ENCODE results near the gene AATF. TPM values are rescaled to one million over a fixed set of nuclear protein-coding genes. Genes with fewer than 3 reads are reported as not detected.

AATF gene
- total and polyA plus RNA-seq, 9 of the 15 experiments (the other 6 are each of a cell fraction or from before 2014, with no cell fraction given) = 34.5 to 133 (median 90.1) TPM

GRCh38 chr17:36937001-36937958 lies 11.5 kb upstream of the AATF start, which contains the start of gene LHX1:
Gene LHX1, plus strand, starts transcription at chr17:36937475. Its CDS starts 723 bp downstream, at chr17:36938198.
- POLR2A ChIA-PET = interaction anchor here (0.6 to 0.7 kb wide), 3 partner anchors 9 to 345 kb away, joined by 3 read pairs; no protein-coding TSS in a partner anchor
- Histone ChIP-seq H3K9ac (ENCODE audit: insufficient read depth in 1 of 2, low read depth in 2 of 2, low read length in 2 of 2) (peak within 1 kb of the TSS in 1 of 2 experiments; percentile 17; a peak in 1 of 4 replicates), H4K20me1 (replicated peaks; ENCODE audit: control insufficient read depth, insufficient read depth, low read length) (peaks cover 45% of the 10 kb centered on the region), H3K9me3 (replicated peaks; ENCODE audit: control insufficient read depth, insufficient read depth, low read depth, low read length) (no peaks in the 10 kb centered on the region), H3K79me2 (ENCODE audit: control insufficient read depth, insufficient read depth, low read length) (no peaks in the 10 kb centered on the region), H3K4me1 (replicated peaks in 1 of 2; ENCODE audit: control insufficient read depth in 2 of 2, insufficient read depth in 2 of 2, low read length in 2 of 2) (peaks cover 0 to 60% of the 10 kb centered on the region in 2 experiments; a peak in 3 of 5 replicates), H3K4me3 (no peak within 1 kb of the TSS), H3K4me2 (ENCODE audit: insufficient read depth, low read length) (peak within 1 kb of the TSS; percentile 11; the same call in 1 of the 2 replicates), H3K27me3 (ENCODE audit: control insufficient read depth in 2 of 2, insufficient read depth in 2 of 2, low read length in 2 of 2) (peaks cover 77 to 88% of the 10 kb centered on the region in 2 experiments), H3K9me1 (ENCODE audit: control insufficient read depth, insufficient read depth, low read length) (peaks cover 3% of the 10 kb centered on the region), H2AFZ (ENCODE audit: low read depth, low read length) (no peak within 1 kb of the TSS), H3K27ac (ENCODE audit: extremely low read depth, low read depth, low read length) (no peak within 1 kb of the TSS), H3K36me3 (ENCODE audit: control insufficient read depth, insufficient read depth, low read length) (no peaks in the 10 kb centered on the region)
- CTCF ChIA-PET (ENCODE audit: low intra/inter-chr PET ratio) = no interaction called here
- TF ChIP-seq EGR1 (conservative IDR thresholded peaks at IDR 0.05) = 0 out of 2 replicates have a peak, but pooled peaks have one; percentile 12
- peak; percentile 89 for TF ChIP-seq CBX8 (IDR thresholded peaks at IDR 0.05; ENCODE audit: borderline replicate concordance, extremely low read depth, low read depth, low read length, poor library complexity, severe bottlenecking)
- no peak for TF ChIP-seq CHD1 (IDR thresholded peaks at IDR 0.05; ENCODE audit: low read length)
- TF ChIP-seq ELF2 (CRISPR knock-in tag; IDR thresholded peaks at IDR 0.05) = no peak
- TF ChIP-seq TCF7L2 (IDR thresholded peaks at IDR 0.05; ENCODE audit: low read depth, low read length) = no peak
- no peak for TF ChIP-seq POLR2AphosphoS2 (IDR thresholded peaks at IDR 0.05; ENCODE audit: low read length)
- peak; percentile 88 for TF ChIP-seq CBX2 (IDR thresholded peaks at IDR 0.05; ENCODE audit: insufficient read depth, low read length, poor library complexity, severe bottlenecking)
- TF ChIP-seq FUS (optimal IDR thresholded peaks at IDR 0.05; ENCODE audit: low read depth, low read length) = no peak
- TF ChIP-seq ZBTB5 (IDR thresholded peaks at IDR 0.05) = no peak
- TF ChIP-seq PCBP1 (IDR thresholded peaks at IDR 0.05; ENCODE audit: low read depth, low read length, poor library complexity, severe bottlenecking) = peak; percentile 6
- TF ChIP-seq EZH2 (IDR thresholded peaks at IDR 0.05; ENCODE audit: borderline replicate concordance, low read depth, low read length) = peak; percentile 40; the same call in 1 of the 2 replicates
- TF ChIP-seq UBTF (IDR thresholded peaks at IDR 0.05; ENCODE audit: borderline replicate concordance in 1 of 2, low read depth in 2 of 2, low read length in 2 of 2) = 0 out of 4 replicates have a peak, but pooled peaks of 1 of the 2 experiments have one; percentile 12
- peak in 1 of 2 experiments; percentile 7 for TF ChIP-seq E2F6 (IDR thresholded peaks at IDR 0.05; ENCODE audit: borderline replicate concordance in 1 of 2, extremely low read depth in 1 of 2, insufficient read depth in 1 of 2, insufficient read length in 1 of 2, low read depth in 1 of 2, low read length in 1 of 2, poor library complexity in 1 of 2, severe bottlenecking in 1 of 2)
- TF ChIP-seq KDM1A (IDR thresholded peaks at IDR 0.05) = no peak
- ATAC-seq (peak; percentile 10; the same call in 2 of the 3 replicates), DNase-seq (ENCODE audit: extremely low read depth in 1 of 4, low spot score in 3 of 4) (no peak), FAIRE-seq (no peak)
- WGBS (ENCODE audit: insufficient coverage, low coverage, missing lambda C conversion rate) = 14% methylated on average over 33 of the region's 75 CpGs
- BruUV-seq (replicated peaks) = no TSS peak
- intact Hi-C loops (cut with micrococcal nuclease) = no loop called here
- in situ Hi-C loops (cut with MboI) = no loop called here
